HG02938 (cell line): ENCODE measurements around the gene DCDC2.
"Not testable (repeated sequence)": the region's sequence is repeated elsewhere in the genome, so short reads cannot be mapped to it uniquely, and the experiment has no call there.

ENCODE experiments used
- ATAC-seq: cut with Tn5 transposase; IDR thresholded peaks from one replicate; pipeline ENCODE4 v1.9.1; 2021; ENCODE audit warnings: mild to moderate bottlenecking, moderate library complexity; ENCODE audit not compliant: unreplicated experiment

DCDC2 gene

GRCh38 chr6:24228681-24229255, 129.1 kb downstream of the DCDC2 start:
- peak; percentile 85 for ATAC-seq

- ATAC-seq, result no peak
These were observed 129.7 kb downstream of the DCDC2 start for GRCh38 chr6:24228123-24228522.

GRCh38 chr6:24227556-24227955, 130.3 kb downstream of the DCDC2 start:
- no peak for ATAC-seq

GRCh38 chr6:24226541-24226940, 131.3 kb downstream of the DCDC2 start:
- no peak for ATAC-seq

- ATAC-seq, result no peak
These were observed 132.0 kb downstream of the DCDC2 start for GRCh38 chr6:24225838-24226237.

GRCh38 chr6:24223115-24223919, 134.5 kb downstream of the DCDC2 start:
- ATAC-seq, result no peak

GRCh38 chr6:24219670-24220069, 138.2 kb downstream of the DCDC2 start:
- ATAC-seq, result no peak

- no peak for ATAC-seq
These were observed 142.9 kb downstream of the DCDC2 start for GRCh38 chr6:24214984-24215383.

- no peak for ATAC-seq
These were observed 150.4 kb downstream of the DCDC2 start for GRCh38 chr6:24207413-24207812.

- ATAC-seq, result no peak
These were observed 152.8 kb downstream of the DCDC2 start for GRCh38 chr6:24205020-24205492.

GRCh38 chr6:24204113-24204512, 153.7 kb downstream of the DCDC2 start:
- not testable (repeated sequence) for ATAC-seq

GRCh38 chr6:24197892-24198291, 160.0 kb downstream of the DCDC2 start:
- no peak for ATAC-seq

GRCh38 chr6:24195836-24196597, 161.8 kb downstream of the DCDC2 start:
- no peak for ATAC-seq

- ATAC-seq, result no peak
These were observed 162.7 kb downstream of the DCDC2 start for GRCh38 chr6:24194978-24195700.

GRCh38 chr6:24193364-24193763, 164.5 kb downstream of the DCDC2 start:
- ATAC-seq, result no peak

- no peak for ATAC-seq
These were observed 166.5 kb downstream of the DCDC2 start for GRCh38 chr6:24191346-24191745.

GRCh38 chr6:24188578-24189080, 169.2 kb downstream of the DCDC2 start:
- ATAC-seq, result no peak

- no peak for ATAC-seq
These were observed 169.8 kb downstream of the DCDC2 start for GRCh38 chr6:24187965-24188577.

- ATAC-seq, result no peak
These were observed 171.5 kb downstream of the DCDC2 start for GRCh38 chr6:24186349-24186748.

- ATAC-seq, result no peak
These were observed 174.3 kb downstream of the DCDC2 start for GRCh38 chr6:24183584-24183983.
